Fibroblast of lung (primary cell): ENCODE measurements around the gene ZNF275. TPM values are rescaled to one million over a fixed set of nuclear protein-coding genes. Genes with fewer than 3 reads are reported as not detected.

ENCODE experiments used
- DNase-seq, 2 donors: peaks; one replicate each; pipeline versions ENCODE4 v3.0.0 to v3.0.0-alpha.2; 2010; ENCODE audit warnings: low read depth in 2 of 2
- H2AFZ ChIP-seq: 2 replicates; pipeline ENCODE4 v1.5.1; 2012; ENCODE audit warnings: low read length, control low read depth, inconsistent platforms
- H3K27ac ChIP-seq: 2 replicates; pipeline ENCODE4 v1.5.1; 2011; ENCODE audit warnings: low read length, control low read depth; ENCODE audit not compliant: insufficient read depth
- H3K27me3 ChIP-seq: 2 replicates; pipeline ENCODE4 v1.5.1; 2011; ENCODE audit warnings: mild to moderate bottlenecking, low read length; ENCODE audit not compliant: control insufficient read depth, insufficient read depth
- H3K36me3 ChIP-seq: 2 replicates; pipeline ENCODE4 v1.5.1; 2011; ENCODE audit warnings: low read length; ENCODE audit not compliant: control insufficient read depth, insufficient read depth
- H3K4me1 ChIP-seq: 2 replicates; pipeline ENCODE4 v1.5.1; 2011; ENCODE audit warnings: low read length; ENCODE audit not compliant: control insufficient read depth, insufficient read depth; ENCODE audit errors: extremely low read depth
- H3K4me2 ChIP-seq: 2 replicates; pipeline ENCODE4 v1.5.1; 2011; ENCODE audit warnings: low read length, control low read depth; ENCODE audit not compliant: insufficient read depth; ENCODE audit errors: extremely low read depth
- H3K4me3 ChIP-seq, 4 experiments: fragments of 200-600 bp in 1 of 4; sonication (generic) in 1 of 4; replicated peaks in 1 of 4; 2 replicates each; pipeline ENCODE4 v1.5.1; 2011 to 2016; ENCODE audit warnings: low read length in 4 of 4, low read depth in 3 of 4, mild to moderate bottlenecking in 3 of 4, control low read depth in 2 of 4, inconsistent platforms in 1 of 4, mixed read lengths in 1 of 4; ENCODE audit not compliant: insufficient read depth in 1 of 4; ENCODE audit errors: control extremely low read depth in 1 of 4
- H3K79me2 ChIP-seq: 2 replicates; pipeline ENCODE4 v1.5.1; 2012; ENCODE audit warnings: mild to moderate bottlenecking, low read length, inconsistent platforms; ENCODE audit not compliant: control insufficient read depth, insufficient read depth
- H3K9ac ChIP-seq: 2 replicates; pipeline ENCODE4 v1.5.1; 2011; ENCODE audit warnings: mild to moderate bottlenecking, low read length, control low read depth; ENCODE audit not compliant: insufficient read depth
- H3K9me3 ChIP-seq: 2 replicates; pipeline ENCODE4 v1.5.1; 2012; ENCODE audit warnings: low read depth, low read length; ENCODE audit not compliant: control insufficient read depth, insufficient read depth
- H4K20me1 ChIP-seq: 2 replicates; pipeline ENCODE4 v1.5.1; 2011; ENCODE audit warnings: low read length; ENCODE audit not compliant: control insufficient read depth, insufficient read depth; ENCODE audit errors: extremely low read depth
- CTCF ChIP-seq, 2 donors: IDR thresholded peaks in 1 of 2; conservative IDR thresholded peaks in 1 of 2; 1 replicate in 1 of 2; 2 replicates in 1 of 2; pipeline ENCODE4 v1.5.1; 2011 to 2012; ENCODE audit warnings: low read length in 2 of 2, control low read depth in 1 of 2, inconsistent platforms in 1 of 2, low read depth in 1 of 2, mild to moderate bottlenecking in 1 of 2
- EZH2 ChIP-seq: IDR thresholded peaks from 2 replicates; pipeline ENCODE4 v1.5.1; 2012; ENCODE audit warnings: low read length, control low read depth, mild to moderate bottlenecking; ENCODE audit errors: missing control alignments
- polyA plus RNA-seq, 2 donors: library from polyadenylated mRNA; depleted of rRNA in 1 of 2; stranded (reverse) in 1 of 2; unstranded in 1 of 2; fragments of >200 nt; gene quantifications; 2 replicates each; pipeline ENCODE4 v1.2.1, GENCODE V29; 2011 to 2012; ENCODE audit warnings: missing spikeins in 1 of 2
- total RNA-seq: library from RNA; depleted of rRNA; stranded (reverse); fragments of >200 nt; gene quantifications from 2 replicates; pipeline ENCODE4 v1.2.1, GENCODE V29; 2014

Gene ZNF275
- total and polyA plus RNA-seq, 2 donors (not counting 1 experiment from before 2014, with no cell fraction given), result 6.3 to 12.2 TPM

- H3K79me2 ChIP-seq, result no peaks in the 10 kb centered on the region
- no peaks in the 10 kb centered on the region for H4K20me1 ChIP-seq
- H3K36me3 ChIP-seq, result no peaks in the 10 kb centered on the region
- no peaks in the 10 kb centered on the region for H3K4me1 ChIP-seq
- no peak overlapping the region for H3K27ac ChIP-seq
- H3K9ac ChIP-seq, result no peak overlapping the region
- no peak overlapping the region for H2AFZ ChIP-seq
- no peak overlapping the region for H3K4me3 ChIP-seq
- H3K27me3 ChIP-seq, result no peaks in the 10 kb centered on the region
- DNase-seq, result peak in 1 of 2 donors; percentile 19
- H3K4me2 ChIP-seq, result no peak overlapping the region
- TF ChIP-seq CTCF (conservative IDR thresholded peaks at IDR 0.05 in 1 of 2, IDR thresholded peaks at IDR 0.05 in 1 of 2; ENCODE audit: low read depth in 1 of 2, low read length in 2 of 2) (no peak), EZH2 (no peak)
- H3K9me3 ChIP-seq, result no peaks in the 10 kb centered on the region
Measured at GRCh38 chrX:153361781-153362397, 27.9 kb downstream of the ZNF275 start.

- no peak overlapping the region for H2AFZ ChIP-seq
- DNase-seq, result no peak
- TF ChIP-seq EZH2 (no peak), CTCF (conservative IDR thresholded peaks at IDR 0.05 in 1 of 2, IDR thresholded peaks at IDR 0.05 in 1 of 2; ENCODE audit: low read depth in 1 of 2, low read length in 2 of 2) (no peak)
- no peaks in the 10 kb centered on the region for H3K79me2 ChIP-seq
- no peaks in the 10 kb centered on the region for H3K9me3 ChIP-seq
- no peak overlapping the region for H3K27ac ChIP-seq
- no peak overlapping the region for H3K9ac ChIP-seq
- H3K4me2 ChIP-seq, result no peak overlapping the region
- H3K27me3 ChIP-seq, result no peaks in the 10 kb centered on the region
- no peak overlapping the region for H3K4me3 ChIP-seq
- no peaks in the 10 kb centered on the region for H4K20me1 ChIP-seq
- H3K36me3 ChIP-seq, result no peaks in the 10 kb centered on the region
- H3K4me1 ChIP-seq, result no peaks in the 10 kb centered on the region
Measured at GRCh38 chrX:153365670-153366069, 31.7 kb downstream of the ZNF275 start.

GRCh38 chrX:153366119-153366518 is 32.2 kb downstream of the ZNF275 start:
- H3K4me2 ChIP-seq, result no peak overlapping the region
- no peaks in the 10 kb centered on the region for H3K4me1 ChIP-seq
- DNase-seq, result no peak
- no peaks in the 10 kb centered on the region for H4K20me1 ChIP-seq
- no peaks in the 10 kb centered on the region for H3K9me3 ChIP-seq
- H2AFZ ChIP-seq, result no peak overlapping the region
- H3K27ac ChIP-seq, result no peak overlapping the region
- H3K9ac ChIP-seq, result no peak overlapping the region
- no peaks in the 10 kb centered on the region for H3K79me2 ChIP-seq
- H3K27me3 ChIP-seq, result no peaks in the 10 kb centered on the region
- H3K36me3 ChIP-seq, result no peaks in the 10 kb centered on the region
- no peak overlapping the region for H3K4me3 ChIP-seq
- no peak for TF ChIP-seq EZH2
- TF ChIP-seq CTCF (conservative IDR thresholded peaks at IDR 0.05 in 1 of 2, IDR thresholded peaks at IDR 0.05 in 1 of 2; ENCODE audit: low read depth in 1 of 2, low read length in 2 of 2), result no peak
